T-helper 2 cell treated with Interferon-gamma antibody and Interleukin-4, amounts not matched to agents 5 μg/mL and 100 μg/mL, for 36 hours (primary cell): ENCODE measurements around the gene PPP1CB.
"Not testable (repeated sequence)": the region's sequence is repeated elsewhere in the genome, so short reads cannot be mapped to it uniquely, and the experiment has no call there.

Source experiments
- DNase-seq: peaks from one replicate; pipeline ENCODE4 v3.0.0; 2021; ENCODE audit warnings: low spot score
- H3K27ac Mint-ChIP-seq: one replicate; pipeline ENCODE4 v1.8.0; 2021; ENCODE audit warnings: mild to moderate bottlenecking, mixed read lengths
- H3K27me3 Mint-ChIP-seq: one replicate; pipeline ENCODE4 v1.8.0; 2021; ENCODE audit warnings: low read depth, mixed read lengths
- H3K36me3 Mint-ChIP-seq: one replicate; pipeline ENCODE4 v1.8.0; 2021; ENCODE audit warnings: low read depth, mixed read lengths
- H3K4me1 Mint-ChIP-seq: one replicate; pipeline ENCODE4 v1.8.0; 2021; ENCODE audit warnings: low read depth, mixed read lengths
- H3K4me3 Mint-ChIP-seq: one replicate; pipeline ENCODE4 v1.8.0; 2022; ENCODE audit warnings: mild to moderate bottlenecking, moderate library complexity, mixed read lengths
- H3K9me3 Mint-ChIP-seq: one replicate; pipeline ENCODE4 v1.8.0; 2021; ENCODE audit warnings: mixed read lengths

Gene PPP1CB

GRCh38 chr2:28725021-28725711, 26.5 kb upstream of the PPP1CB start:
- DNase-seq = no peak
- Mint-ChIP-seq H3K4me3 (no peak overlapping the region), H3K9me3 (no peaks in the 10 kb centered on the region), H3K27me3 (no peaks in the 10 kb centered on the region), H3K4me1 (peaks cover under 1% of the 10 kb centered on the region), H3K27ac (no peak overlapping the region), H3K36me3 (no peaks in the 10 kb centered on the region)

- H3K36me3 Mint-ChIP-seq = no peaks in the 10 kb centered on the region
- no peaks in the 10 kb centered on the region for H3K9me3 Mint-ChIP-seq
- no peak overlapping the region for H3K4me3 Mint-ChIP-seq
- no peak for DNase-seq
- H3K27ac Mint-ChIP-seq = no peak overlapping the region
- H3K27me3 Mint-ChIP-seq = no peaks in the 10 kb centered on the region
- peaks cover 3% of the 10 kb centered on the region for H3K4me1 Mint-ChIP-seq
Measured at GRCh38 chr2:28726177-28726576, 25.5 kb upstream of the PPP1CB start.

GRCh38 chr2:28729698-28730097, 21.9 kb upstream of the PPP1CB start:
- Mint-ChIP-seq H3K27me3 (no peaks in the 10 kb centered on the region), H3K27ac (no peak overlapping the region), H3K36me3 (no peaks in the 10 kb centered on the region), H3K4me1 (peaks cover 3% of the 10 kb centered on the region), H3K9me3 (no peaks in the 10 kb centered on the region), H3K4me3 (no peak overlapping the region)
- DNase-seq = no peak

- Mint-ChIP-seq H3K27me3 (no peaks in the 10 kb centered on the region), H3K27ac (peak overlapping the region; percentile 28), H3K4me1 (peaks cover 3% of the 10 kb centered on the region), H3K9me3 (no peaks in the 10 kb centered on the region), H3K36me3 (no peaks in the 10 kb centered on the region), H3K4me3 (no peak overlapping the region)
- DNase-seq = no peak
Measured at GRCh38 chr2:28730641-28731146, 20.9 kb upstream of the PPP1CB start.

GRCh38 chr2:28735511-28735910, 16.1 kb upstream of the PPP1CB start:
- Mint-ChIP-seq H3K4me3 (no peak overlapping the region), H3K4me1 (no peaks in the 10 kb centered on the region), H3K9me3 (peaks cover 20% of the 10 kb centered on the region), H3K27me3 (no peaks in the 10 kb centered on the region), H3K27ac (no peak overlapping the region), H3K36me3 (peaks cover 6% of the 10 kb centered on the region)
- DNase-seq = no peak

GRCh38 chr2:28736034-28736433, 15.6 kb upstream of the PPP1CB start:
- Mint-ChIP-seq H3K36me3 (peaks cover 6% of the 10 kb centered on the region), H3K4me3 (no peak overlapping the region), H3K27ac (no peak overlapping the region), H3K27me3 (peaks cover 2% of the 10 kb centered on the region), H3K9me3 (peaks cover 25% of the 10 kb centered on the region), H3K4me1 (no peaks in the 10 kb centered on the region)
- DNase-seq = no peak

- DNase-seq = no peak
Measured at GRCh38 chr2:28737655-28738054, 14.0 kb upstream of the PPP1CB start.

GRCh38 chr2:28742619-28743018, 9.0 kb upstream of the PPP1CB start:
- H3K27me3 Mint-ChIP-seq, H3K27ac Mint-ChIP-seq, H3K4me1 Mint-ChIP-seq, H3K36me3 Mint-ChIP-seq, H3K4me3 Mint-ChIP-seq, DNase-seq: not testable (repeated sequence)
- peaks cover 17% of the 10 kb centered on the region for H3K9me3 Mint-ChIP-seq

More at GRCh38 chr2:28737655-28738054, 14.0 kb upstream of the PPP1CB start:
- Mint-ChIP-seq H3K27ac (no peak overlapping the region), H3K4me3 (no peak overlapping the region), H3K4me1 (peaks cover 2% of the 10 kb centered on the region), H3K27me3 (peaks cover 4% of the 10 kb centered on the region), H3K9me3 (peaks cover 27% of the 10 kb centered on the region), H3K36me3 (peaks cover 7% of the 10 kb centered on the region)

- Mint-ChIP-seq H3K4me3 (no peak overlapping the region), H3K27ac (no peak overlapping the region)
Measured at GRCh38 chr2:28745225-28745624, 6.4 kb upstream of the PPP1CB start.

GRCh38 chr2:28745876-28746275, 5.8 kb upstream of the PPP1CB start:
- peaks cover 3% of the 10 kb centered on the region for H3K9me3 Mint-ChIP-seq
- peaks cover 3% of the 10 kb centered on the region for H3K27me3 Mint-ChIP-seq
- H3K36me3 Mint-ChIP-seq = peaks cover 1% of the 10 kb centered on the region
- H3K4me3 Mint-ChIP-seq = no peak overlapping the region
- H3K4me1 Mint-ChIP-seq = peaks cover 32% of the 10 kb centered on the region
- DNase-seq = no peak
- H3K27ac Mint-ChIP-seq = no peak overlapping the region

More at GRCh38 chr2:28745225-28745624, 6.4 kb upstream of the PPP1CB start:
- peaks cover 25% of the 10 kb centered on the region for H3K4me1 Mint-ChIP-seq
- no peak for DNase-seq
- peaks cover 8% of the 10 kb centered on the region for H3K9me3 Mint-ChIP-seq
- H3K27me3 Mint-ChIP-seq = peaks cover 4% of the 10 kb centered on the region
- H3K36me3 Mint-ChIP-seq = peaks cover 1% of the 10 kb centered on the region

GRCh38 chr2:28746429-28747111, 5.1 kb upstream of the PPP1CB start:
- Mint-ChIP-seq H3K4me1 (peaks cover 30% of the 10 kb centered on the region), H3K4me3 (no peak overlapping the region), H3K36me3 (peaks cover 1% of the 10 kb centered on the region), H3K27ac (no peak overlapping the region), H3K9me3 (no peaks in the 10 kb centered on the region), H3K27me3 (no peaks in the 10 kb centered on the region)
- DNase-seq = no peak

- H3K27me3 Mint-ChIP-seq = no peaks in the 10 kb centered on the region
- H3K4me3 Mint-ChIP-seq = peak overlapping the region; percentile 64
- H3K4me1 Mint-ChIP-seq = peaks cover 32% of the 10 kb centered on the region
- DNase-seq = no peak
- peaks cover 3% of the 10 kb centered on the region for H3K36me3 Mint-ChIP-seq
- peak overlapping the region; percentile 87 for H3K27ac Mint-ChIP-seq
- no peaks in the 10 kb centered on the region for H3K9me3 Mint-ChIP-seq
Measured at GRCh38 chr2:28747714-28748113, 3.9 kb upstream of the PPP1CB start.

GRCh38 chr2:28748176-28748575, 3.5 kb upstream of the PPP1CB start:
- no peak for DNase-seq
- peak overlapping the region; percentile 64 for H3K4me3 Mint-ChIP-seq
- H3K27me3 Mint-ChIP-seq = no peaks in the 10 kb centered on the region
- H3K9me3 Mint-ChIP-seq = no peaks in the 10 kb centered on the region
- H3K4me1 Mint-ChIP-seq = peaks cover 33% of the 10 kb centered on the region
- H3K36me3 Mint-ChIP-seq = peaks cover 5% of the 10 kb centered on the region
- peak overlapping the region; percentile 87 for H3K27ac Mint-ChIP-seq

GRCh38 chr2:28748941-28749340, 2.7 kb upstream of the PPP1CB start:
- Mint-ChIP-seq H3K27ac (no peak overlapping the region), H3K4me3 (no peak overlapping the region), H3K36me3 (peaks cover 6% of the 10 kb centered on the region), H3K4me1 (peaks cover 35% of the 10 kb centered on the region), H3K27me3 (no peaks in the 10 kb centered on the region), H3K9me3 (no peaks in the 10 kb centered on the region)
- no peak for DNase-seq
